K562 (cell line): ENCODE measurements around the gene UBL3. TPM values are rescaled to one million over a fixed set of nuclear protein-coding genes. Genes with fewer than 3 reads are reported as not detected.

Source experiments
- ATAC-seq: fragments of 200-7000 bp; cut with Tn5 transposase; 3 replicates; pipeline ENCODE4 v1.9.1; 2020; ENCODE audit warnings: moderate library complexity
- BruUV-seq: library from RNA; stranded (reverse); fragments of 400-500 nt; replicated peaks from 2 replicates; lab custom pipeline; 2021; lab: Mats Ljungman, UMichigan
- CTCF ChIA-PET: fragments of 300-600 bp; formaldehyde crosslinking; extraction: SDS; loops from one replicate; lab custom pipeline; 2021; ENCODE audit warnings: low intra/inter-chr PET ratio; lab: Yijun Ruan, JAX
- POLR2A ChIA-PET: fragments of 300-600, 350-650 bp; sonication (Branson Sonifier 250); formaldehyde crosslinking; extraction: SDS; loops from one replicate; lab custom pipeline; 2021; ENCODE audit warnings: antibody characterized with exemption, inconsistent platforms; lab: Yijun Ruan, JAX
- DNase-seq, 4 experiments: peaks; one replicate each; pipeline versions ENCODE4 v3.0.0 to v3.0.0-alpha.2; 2011 to 2018; ENCODE audit warnings: low spot score in 3 of 4, mixed read lengths in 3 of 4; ENCODE audit errors: extremely low read depth in 1 of 4
- FAIRE-seq: peaks from 2 replicates; lab custom pipeline; 2011; peaks lifted over from hg19 to GRCh38; lab: Jason Lieb, UNC
- H2AFZ ChIP-seq: 2 replicates; pipeline ENCODE4 v1.6.0; 2011; ENCODE audit warnings: low read depth, low read length, control low read depth, inconsistent platforms
- H3K27ac ChIP-seq: fragments of 200-600 bp; 3 replicates; pipeline ENCODE4 v1.8.0; 2011; ENCODE audit warnings: low read depth, mild to moderate bottlenecking, control low read depth, inconsistent platforms, low read length, moderate library complexity, mixed read lengths; ENCODE audit errors: extremely low read depth
- H3K27me3 ChIP-seq, 2 experiments: fragments of 300-600 bp in 1 of 2; 2 replicates in 1 of 2; 3 replicates in 1 of 2; pipeline versions ENCODE4 v1.6.0 to v1.8.0; 2011; ENCODE audit warnings: inconsistent platforms in 2 of 2, low read length in 2 of 2, mild to moderate bottlenecking in 1 of 2, mixed read lengths in 1 of 2, moderate library complexity in 1 of 2; ENCODE audit not compliant: control insufficient read depth in 2 of 2, insufficient read depth in 2 of 2
- H3K36me3 ChIP-seq: fragments of 300-600 bp; 3 replicates; pipeline ENCODE4 v1.8.0; 2011; ENCODE audit warnings: mild to moderate bottlenecking, low read length, inconsistent platforms; ENCODE audit not compliant: control insufficient read depth, insufficient read depth
- H3K4me1 ChIP-seq, 2 experiments: fragments of 200-600 bp in 1 of 2; replicated peaks in 1 of 2; 2 replicates in 1 of 2; 3 replicates in 1 of 2; pipeline versions ENCODE4 v1.5.1 to v1.8.0; 2011; ENCODE audit warnings: inconsistent platforms in 2 of 2, low read length in 2 of 2, mild to moderate bottlenecking in 1 of 2, mixed read lengths in 1 of 2, moderate library complexity in 1 of 2; ENCODE audit not compliant: control insufficient read depth in 2 of 2, insufficient read depth in 2 of 2
- H3K4me2 ChIP-seq: 2 replicates; pipeline ENCODE4 v1.6.1; 2011; ENCODE audit warnings: low read length, control low read depth, inconsistent platforms, mixed read lengths; ENCODE audit not compliant: insufficient read depth
- H3K4me3 ChIP-seq: fragments of 200-600 bp; sonication (generic), shearing (Covaris generic); 2 replicates; pipeline ENCODE4 v1.5.1; 2016; ENCODE audit warnings: control low read depth, inconsistent platforms
- H3K79me2 ChIP-seq: fragments of 200-600 bp; 3 replicates; pipeline ENCODE4 v1.8.0; 2011; ENCODE audit warnings: low read length, inconsistent platforms; ENCODE audit not compliant: control insufficient read depth, insufficient read depth
- H3K9ac ChIP-seq, 2 experiments: 2 replicates each; pipeline versions ENCODE4 v1.6.0 to v1.6.1; 2011; ENCODE audit warnings: low read depth in 2 of 2, low read length in 2 of 2, control low read depth in 1 of 2, inconsistent platforms in 1 of 2, mild to moderate bottlenecking in 1 of 2, mixed read lengths in 1 of 2; ENCODE audit not compliant: insufficient read depth in 1 of 2
- H3K9me1 ChIP-seq: one replicate; pipeline ENCODE4 v1.6.0; 2011; ENCODE audit warnings: inconsistent platforms, mild to moderate bottlenecking, low read length, moderate library complexity; ENCODE audit not compliant: control insufficient read depth, insufficient read depth
- H3K9me3 ChIP-seq: replicated peaks from 2 replicates; pipeline ENCODE4 v1.5.1; 2011; ENCODE audit warnings: low read depth, low read length, inconsistent platforms; ENCODE audit not compliant: control insufficient read depth, insufficient read depth
- H4K20me1 ChIP-seq: replicated peaks from 2 replicates; pipeline ENCODE4 v1.6.1; 2011; ENCODE audit warnings: low read length, inconsistent platforms, mixed read lengths; ENCODE audit not compliant: control insufficient read depth, insufficient read depth
- CGGBP1 ChIP-seq: fragments of 250-450 bp; sonication (Bioruptor Pico); IDR thresholded peaks from 2 replicates; pipeline ENCODE4 v1.9.0; 2021; ENCODE audit warnings: mild to moderate bottlenecking
- CHAMP1 ChIP-seq: fragments of 450-650 bp; IDR thresholded peaks from 2 replicates; pipeline ENCODE4 v1.6.1; 2016; ENCODE audit warnings: mild to moderate bottlenecking
- CREB3L1 ChIP-seq: fragments of 450-650 bp; IDR thresholded peaks from 2 replicates; pipeline ENCODE4 v1.6.1; 2014; ENCODE audit warnings: low read depth, mild to moderate bottlenecking, moderate library complexity, borderline replicate concordance
- CSDE1 ChIP-seq, 2 experiments: fragments of 450-650 bp; IDR thresholded peaks; 2 replicates each; pipeline ENCODE4 v1.6.1; 2016; ENCODE audit warnings: mild to moderate bottlenecking in 1 of 2
- HOMEZ ChIP-seq: fragments of 250-450 bp; sonication (Bioruptor Pico); IDR thresholded peaks from 2 replicates; pipeline ENCODE4 v1.4.0; 2020; ENCODE audit warnings: mild to moderate bottlenecking, moderate library complexity
- MAFF ChIP-seq: IDR thresholded peaks from 2 replicates; pipeline ENCODE4 v1.6.1; 2012; ENCODE audit warnings: low read length, improper control_type of control experiment
- MAFK ChIP-seq: IDR thresholded peaks from 2 replicates; pipeline ENCODE4 v1.6.1; 2011; ENCODE audit warnings: low read length, improper control_type of control experiment
- MCM5 ChIP-seq: fragments of 450-650 bp; IDR thresholded peaks from 2 replicates; pipeline ENCODE4 v1.6.1; 2016; ENCODE audit warnings: low read depth
- OTX1 ChIP-seq: fragments of 450-650 bp; formaldehyde crosslinking; IDR thresholded peaks from 2 replicates; pipeline ENCODE4 v1.4.0; 2022; ENCODE audit warnings: mild to moderate bottlenecking
- POLR2A ChIP-seq: fragments of 450-650 bp; conservative IDR thresholded peaks from 2 replicates; pipeline ENCODE4 v1.6.1; 2016
- POLR2AphosphoS2 ChIP-seq: IDR thresholded peaks from 2 replicates; pipeline ENCODE4 v1.6.1; 2012; ENCODE audit warnings: low read length, improper control_type of control experiment
- SPI1 ChIP-seq: IDR thresholded peaks from 2 replicates; pipeline ENCODE4 v1.6.1; 2011; ENCODE audit warnings: low read depth, low read length, control low read depth, borderline replicate concordance
- ZBED1 ChIP-seq: IDR thresholded peaks from 2 replicates; pipeline ENCODE4 v1.6.1; 2014
- ZNF165 ChIP-seq: fragments of 250-450 bp; sonication (Bioruptor Pico); IDR thresholded peaks from 2 replicates; pipeline ENCODE4 v1.4.0; 2020; ENCODE audit warnings: borderline replicate concordance
- ZNF707 ChIP-seq: fragments of 250-450 bp; sonication (Bioruptor Pico); conservative IDR thresholded peaks from 2 replicates; pipeline ENCODE4 v1.8.0; 2022; ENCODE audit warnings: inconsistent platforms, mild to moderate bottlenecking, moderate library complexity
- ZNF740 ChIP-seq, 3 experiments: fragments of 200-800 bp in 1 of 3; sonication (Bioruptor generic) in 1 of 3; sonication (generic) in 1 of 3; formaldehyde crosslinking in 1 of 3; IDR thresholded peaks; 2 replicates each; pipeline versions ENCODE4 v1.6.1 to v1.8.0; 2016 to 2022; ENCODE audit warnings: mild to moderate bottlenecking in 2 of 3, missing compliant biosample characterization in 2 of 3, missing genetic modification characterization in 2 of 3, missing genetic modification reagents in 1 of 3
- WGBS: fragments of 100-300 bp; shearing (Covaris generic); methylation state at CpG from one replicate; pipeline ENCODE4 v1.1.6; 2016; ENCODE audit warnings: low coverage, mixed read lengths; ENCODE audit not compliant: insufficient coverage; ENCODE audit errors: missing lambda C conversion rate; 5-methylcytosine and 5-hydroxymethylcytosine counted together
- in situ Hi-C: fragments of 300-500 bp; cut with MboI; formaldehyde crosslinking; loops from 4 replicates; pipeline ENCODE4 v1.15.0; 2018; ENCODE audit warnings: inconsistent platforms, mixed read lengths
- intact Hi-C: fragments of 100-400 bp; cut with micrococcal nuclease; formaldehyde crosslinking; loops from 2 replicates; pipeline ENCODE4 v1.14.2; 2022
- polyA plus RNA-seq, 8 experiments: library from polyadenylated mRNA; depleted of rRNA in 4 of 8; stranded (reverse) in 5 of 8; unstranded in 3 of 8; fragments of >200 nt; fragmentation: Nextera tagmentation in 2 of 8; fragmentation: Illumina TruSeq in 1 of 8; extraction: Ambion mirVana in 2 of 8; extraction: Trizol in 1 of 8; gene quantifications; 2 replicates each; pipeline versions ENCODE4 v1.2.1 to v1.2.3, GENCODE V29; 2011 to 2014; ENCODE audit warnings: inconsistent platforms in 1 of 8, missing spikeins in 1 of 8
- total RNA-seq, 7 experiments: library from RNA; depleted of rRNA in 6 of 7; stranded (reverse); fragments of >200 nt in 6 of 7; fragmentation: Illumina TruSeq in 2 of 7; extraction: Trizol in 2 of 7; gene quantifications; 2 replicates each; pipeline versions ENCODE4 v1.2.1 to v1.2.3, GENCODE V29; 2011 to 2021; ENCODE audit warnings: low replicate concordance in 1 of 7

Gene UBL3
- total and polyA plus RNA-seq, 9 of the 15 experiments (the other 6 are each of a cell fraction or from before 2014, with no cell fraction given) = 0.64 to 2.4 (median 1.8) TPM

GRCh38 chr13:29805994-29806979, 44.1 kb downstream of the UBL3 start:
- Histone ChIP-seq H3K9ac (no peak overlapping the region), H3K4me2 (no peak overlapping the region), H3K27ac (no peak overlapping the region), H2AFZ (no peak overlapping the region), H3K79me2 (no peaks in the 10 kb centered on the region), H3K36me3 (no peaks in the 10 kb centered on the region), H3K4me3 (no peak overlapping the region), H3K27me3 (peaks cover 0 to 7% of the 10 kb centered on the region in 2 experiments; a peak in 1 of 5 replicates), H4K20me1 (no peaks in the 10 kb centered on the region), H3K9me1 (no peaks in the 10 kb centered on the region), H3K9me3 (no peaks in the 10 kb centered on the region), H3K4me1 (no peaks in the 10 kb centered on the region)
- no peak for ATAC-seq
- intact Hi-C loops (no loop called here), in situ Hi-C loops (no loop called here)
- FAIRE-seq = no peak
- no TSS peak for BruUV-seq
- CTCF ChIA-PET = no interaction called here
- DNase-seq = no peak
- 2% methylated on average over 7 of the region's 7 CpGs for WGBS
- POLR2A ChIA-PET = no interaction called here
- TF ChIP-seq POLR2A (no peak), CREB3L1 (no peak), ZNF165 (CRISPR knock-in tag) (no peak), MAFF (no peak), CGGBP1 (CRISPR knock-in tag) (no peak), CHAMP1 (no peak), MAFK (no peak), ZNF707 (CRISPR knock-in tag) (no peak), MCM5 (no peak), OTX1 (CRISPR knock-in tag) (no peak), ZNF740 (CRISPR knock-in tag; IDR thresholded peaks at IDR 0.05) (no peak), ZNF740 (tag; IDR thresholded peaks at IDR 0.05) (no peak), SPI1 (no peak), POLR2AphosphoS2 (no peak), ZBED1 (no peak), HOMEZ (CRISPR knock-in tag) (no peak), CSDE1 (IDR thresholded peaks at IDR 0.05) (no peak)
